Hindlimb muscle (tissue), 1 donor: ENCODE data around the gene PPP1R7. TPM values are rescaled to one million over a fixed set of nuclear protein-coding genes. Genes with fewer than 3 reads are reported as not detected.

Experiments
- DNase-seq: peaks from one replicate; pipeline ENCODE4 v3.0.0-alpha.2; 2013
- polyA plus RNA-seq: library from polyadenylated mRNA; unstranded; fragments of 120-200 nt; gene quantifications from one replicate; pipeline ENCODE4 v1.2.1, GENCODE V29; 2013; ENCODE audit not compliant: insufficient read length

Gene PPP1R7
- polyA plus RNA-seq, 1 donor = 87.2 TPM

- DNase-seq = no peak
Measured at GRCh38 chr2:241198381-241199279, 48.4 kb downstream of the PPP1R7 start.

- DNase-seq = no peak
Measured at GRCh38 chr2:241199286-241199685, 49.0 kb downstream of the PPP1R7 start.

- no peak for DNase-seq
Measured at GRCh38 chr2:241199897-241200821, 49.9 kb downstream of the PPP1R7 start.

- DNase-seq = no peak
Measured at GRCh38 chr2:241200822-241201395, 50.6 kb downstream of the PPP1R7 start.

- no peak for DNase-seq
Measured at GRCh38 chr2:241201445-241202267, 51.4 kb downstream of the PPP1R7 start.

GRCh38 chr2:241202268-241202585, 52.0 kb downstream of the PPP1R7 start:
- no peak for DNase-seq

- no peak for DNase-seq
Measured at GRCh38 chr2:241202681-241203080, 52.4 kb downstream of the PPP1R7 start.

GRCh38 chr2:241203218-241204009, 53.1 kb downstream of the PPP1R7 start:
- no peak for DNase-seq

GRCh38 chr2:241204010-241204384, 53.7 kb downstream of the PPP1R7 start:
- DNase-seq = no peak

- DNase-seq = no peak
Measured at GRCh38 chr2:241204490-241204889, 54.2 kb downstream of the PPP1R7 start.

GRCh38 chr2:241205086-241205485, 54.8 kb downstream of the PPP1R7 start:
- no peak for DNase-seq

- no peak for DNase-seq
Measured at GRCh38 chr2:241207151-241207550, 56.9 kb downstream of the PPP1R7 start.

- no peak for DNase-seq
Measured at GRCh38 chr2:241207641-241208040, 57.4 kb downstream of the PPP1R7 start.

GRCh38 chr2:241208058-241208457, 57.8 kb downstream of the PPP1R7 start:
- no peak for DNase-seq

GRCh38 chr2:241209271-241209670, 59.0 kb downstream of the PPP1R7 start:
- no peak for DNase-seq

- DNase-seq = no peak
Measured at GRCh38 chr2:241211276-241211675, 61.0 kb downstream of the PPP1R7 start.

- no peak for DNase-seq
Measured at GRCh38 chr2:241213041-241213440, 62.8 kb downstream of the PPP1R7 start.

GRCh38 chr2:241213567-241213966, 63.3 kb downstream of the PPP1R7 start:
- DNase-seq = no peak

- no peak for DNase-seq
Measured at GRCh38 chr2:241214209-241214608, 63.9 kb downstream of the PPP1R7 start.

GRCh38 chr2:241214766-241215165, 64.5 kb downstream of the PPP1R7 start:
- DNase-seq = no peak

GRCh38 chr2:241215421-241215820, 65.2 kb downstream of the PPP1R7 start:
- DNase-seq = no peak
